ENCODE data around the gene TRERF1.
"Not testable (repeated sequence)": the region's sequence is repeated elsewhere in the genome, so short reads cannot be mapped to it uniquely, and the experiment has no call there.

The TRERF1 gene

DNA sequence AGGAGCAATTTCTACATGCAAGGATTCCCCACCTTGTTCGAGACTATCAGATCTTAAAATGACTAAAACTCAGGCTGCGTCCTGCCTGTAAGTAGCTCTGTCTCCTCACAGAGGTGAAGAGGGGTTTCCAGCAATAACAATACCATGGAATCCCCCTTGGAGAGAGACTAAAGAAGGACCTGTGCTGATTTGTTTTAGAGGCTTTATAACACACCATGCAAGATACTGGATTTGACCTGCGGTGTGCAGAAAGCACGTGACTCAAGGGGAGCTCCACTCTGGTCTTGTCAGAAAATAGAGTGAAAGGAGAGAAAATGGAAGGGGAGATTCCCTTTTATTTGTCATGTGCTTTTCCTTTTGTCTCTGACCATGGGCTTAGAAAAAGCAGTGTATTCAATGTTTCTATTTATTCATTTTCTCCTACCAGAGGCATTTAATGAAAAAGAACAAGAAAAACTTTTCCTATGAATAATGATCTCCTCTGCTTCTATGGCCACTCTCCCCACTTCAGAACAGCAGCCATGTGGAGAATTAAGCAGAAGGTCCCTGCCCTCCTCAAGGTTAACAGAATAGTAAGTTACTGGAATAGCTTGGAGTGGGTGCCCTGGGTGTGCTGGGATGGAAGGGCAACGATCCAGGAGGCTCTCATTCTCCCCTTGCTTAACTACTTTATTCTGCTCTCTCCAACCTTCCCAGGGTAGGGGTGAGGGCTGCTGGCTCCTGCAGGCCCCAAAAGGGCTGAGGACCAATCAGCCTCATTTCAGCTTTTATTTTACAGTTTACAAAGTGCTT is 214.8 kb downstream of the TRERF1 start:
- DNase-seq = no peak

DNA sequence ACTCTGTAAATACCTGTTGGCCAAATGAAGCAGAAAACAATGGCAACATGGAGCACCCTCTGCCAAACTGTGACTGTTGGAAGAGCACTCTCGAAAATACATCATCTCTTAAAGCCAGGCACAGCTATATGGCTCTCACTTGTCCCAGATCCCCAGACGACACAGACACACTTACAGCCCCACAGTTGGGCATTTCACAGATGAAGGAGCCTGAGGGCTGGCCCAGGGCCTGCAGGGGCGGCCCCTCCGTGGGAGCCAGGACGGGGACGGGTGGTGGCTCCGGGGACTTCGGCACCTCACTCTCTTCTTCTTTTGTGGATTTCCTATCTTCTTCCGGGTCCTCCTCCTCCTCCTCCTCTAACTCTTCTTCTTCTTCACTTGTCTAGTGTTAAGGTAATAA is 215.7 kb downstream of the TRERF1 start:
- no peak for DNase-seq

DNA sequence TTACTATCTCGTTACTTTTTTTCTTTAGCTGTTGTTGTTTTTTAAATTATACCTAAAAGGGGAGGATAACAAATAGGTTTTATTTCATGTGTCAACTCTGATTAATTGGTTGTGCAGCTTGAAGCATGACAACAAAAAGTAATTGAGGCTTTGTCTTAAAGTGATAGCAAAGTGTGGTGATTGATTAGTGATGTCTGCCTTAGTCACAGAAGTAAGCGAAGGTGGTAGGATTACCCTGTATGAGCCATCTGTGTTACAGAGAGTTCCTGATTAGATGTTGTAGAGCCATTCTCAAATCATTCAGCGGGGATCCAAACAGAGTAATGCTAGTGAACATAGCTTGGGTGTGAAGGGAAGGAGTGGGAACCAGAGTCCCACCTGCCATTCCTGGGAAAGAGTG is 219.7 kb downstream of the TRERF1 start:
- no peak for DNase-seq

DNA sequence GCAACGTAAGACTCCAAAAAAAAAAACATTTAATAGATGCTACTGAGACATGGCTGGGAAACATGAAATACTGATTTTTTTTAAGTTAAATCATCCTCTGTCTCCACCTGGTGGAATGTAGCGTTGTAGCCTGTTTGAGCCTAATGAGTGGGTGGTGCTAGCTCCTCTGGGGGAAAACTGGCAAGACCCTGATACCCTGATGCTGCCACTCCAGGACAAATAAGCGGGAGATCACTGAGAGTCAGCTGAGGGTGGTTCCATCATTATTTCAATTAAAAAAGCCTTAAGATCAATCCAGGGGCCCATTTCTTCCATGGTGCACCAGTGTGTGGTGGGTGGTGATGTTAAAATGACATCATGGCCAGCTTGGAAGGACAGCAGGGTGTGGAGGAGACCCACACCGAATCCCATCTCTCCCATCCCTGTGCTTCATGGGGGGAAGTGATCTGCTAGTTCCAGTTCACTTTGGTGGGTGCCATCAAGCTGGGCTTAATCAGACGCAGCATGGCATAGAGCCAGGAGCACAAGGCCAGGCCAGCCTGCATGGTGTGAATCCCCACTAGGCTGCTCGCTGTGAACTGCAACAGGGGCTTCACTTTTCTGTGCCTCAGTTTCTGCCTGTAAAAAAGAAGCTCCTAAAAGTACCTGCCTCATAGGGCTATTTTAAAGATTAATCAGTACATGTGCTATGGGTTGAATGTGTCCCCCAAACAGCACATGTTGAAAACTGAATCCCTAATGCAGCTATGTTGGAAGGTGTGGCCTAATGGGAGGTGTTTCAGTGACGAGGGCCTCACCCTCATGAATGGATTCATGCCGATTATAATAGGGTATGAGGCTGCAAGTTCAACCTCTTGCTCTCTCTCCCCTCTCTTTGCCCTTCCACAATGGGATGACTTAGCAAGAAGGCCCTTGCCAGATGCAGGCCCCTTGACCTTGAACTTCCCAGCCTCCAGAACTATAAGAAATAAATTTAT is 221.1 kb downstream of the TRERF1 start:
- no peak for DNase-seq

DNA sequence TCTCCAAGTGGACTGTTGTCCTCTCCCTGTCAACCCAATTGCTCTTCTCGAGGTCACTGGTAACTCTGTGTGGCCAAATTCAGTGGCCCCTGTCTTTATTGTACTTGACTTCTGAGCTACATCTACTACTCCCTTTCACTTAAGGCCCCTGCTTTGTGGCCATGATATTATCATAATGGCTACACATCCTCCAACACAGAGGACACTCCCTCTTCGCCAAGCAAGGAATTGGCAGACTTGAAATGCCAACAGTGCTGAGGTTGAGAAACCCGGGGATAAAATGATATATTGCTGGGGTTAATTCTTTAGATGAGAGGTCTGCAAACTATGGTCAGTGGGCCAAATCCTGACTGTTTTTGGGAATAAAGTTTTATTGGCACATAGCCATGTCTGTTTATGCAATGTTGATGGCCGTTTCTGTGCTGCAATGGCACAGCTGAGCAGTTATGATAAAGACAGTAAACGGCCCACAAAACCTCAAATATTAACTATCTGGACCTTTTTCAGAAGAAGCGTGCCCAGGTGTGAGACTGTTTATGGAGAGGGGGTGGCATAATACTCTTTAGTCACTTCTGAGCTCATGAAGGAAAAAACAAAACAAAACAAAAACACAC is 222.1 kb downstream of the TRERF1 start:
- DNase-seq = no peak

DNA sequence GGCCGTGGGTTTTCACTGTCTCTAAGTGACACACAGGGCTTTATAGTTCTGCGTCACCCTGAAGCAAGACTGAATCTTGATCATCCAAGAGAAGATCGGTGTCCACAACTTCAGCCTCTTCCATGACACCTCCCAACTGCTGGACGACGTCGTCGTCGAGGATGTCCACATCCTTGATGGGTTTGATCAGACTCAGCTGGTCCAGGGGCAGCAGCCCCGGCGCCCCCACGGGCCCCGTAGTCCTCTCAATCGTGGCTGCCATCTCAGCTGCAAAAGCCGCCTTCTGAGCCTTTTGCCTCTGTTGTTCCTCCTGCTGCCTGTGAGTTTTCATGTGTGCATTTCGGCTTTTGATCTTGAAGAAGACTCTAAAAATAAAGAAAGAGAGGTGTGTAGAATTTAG is 223.4 kb downstream of the TRERF1 start:
- DNase-seq = no peak

DNA sequence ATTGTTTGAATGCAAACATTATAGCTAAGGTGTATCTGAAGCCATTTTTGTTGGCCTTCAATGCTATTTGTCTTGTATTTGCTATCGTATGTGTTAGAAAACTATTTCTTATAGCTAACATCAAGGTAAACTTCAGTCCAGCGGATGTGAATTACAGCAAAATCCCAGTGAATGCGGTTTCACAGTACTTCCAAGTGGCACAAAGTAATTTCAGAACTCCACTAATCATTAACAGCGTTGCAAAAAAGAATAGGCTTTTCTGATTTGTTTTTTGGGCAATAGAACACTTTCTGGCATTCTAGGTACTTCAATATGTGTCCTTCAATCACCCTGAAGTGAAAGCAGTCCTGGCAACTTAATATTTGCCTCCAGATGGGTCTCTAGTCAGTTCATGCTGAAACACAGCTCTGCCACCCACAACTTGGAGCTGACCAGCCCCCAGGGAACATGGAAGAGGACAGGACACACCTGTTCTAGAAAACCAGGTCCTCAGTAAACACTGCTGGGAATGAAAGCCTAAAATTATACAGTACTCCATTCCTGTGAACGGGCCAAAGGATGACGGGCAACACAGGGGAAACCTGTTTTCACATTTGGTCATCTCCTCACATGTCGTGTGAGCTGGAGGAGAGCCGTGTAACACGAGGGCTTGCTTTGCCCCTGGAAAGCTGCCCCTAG is 224.4 kb downstream of the TRERF1 start:
- DNase-seq = no peak

DNA sequence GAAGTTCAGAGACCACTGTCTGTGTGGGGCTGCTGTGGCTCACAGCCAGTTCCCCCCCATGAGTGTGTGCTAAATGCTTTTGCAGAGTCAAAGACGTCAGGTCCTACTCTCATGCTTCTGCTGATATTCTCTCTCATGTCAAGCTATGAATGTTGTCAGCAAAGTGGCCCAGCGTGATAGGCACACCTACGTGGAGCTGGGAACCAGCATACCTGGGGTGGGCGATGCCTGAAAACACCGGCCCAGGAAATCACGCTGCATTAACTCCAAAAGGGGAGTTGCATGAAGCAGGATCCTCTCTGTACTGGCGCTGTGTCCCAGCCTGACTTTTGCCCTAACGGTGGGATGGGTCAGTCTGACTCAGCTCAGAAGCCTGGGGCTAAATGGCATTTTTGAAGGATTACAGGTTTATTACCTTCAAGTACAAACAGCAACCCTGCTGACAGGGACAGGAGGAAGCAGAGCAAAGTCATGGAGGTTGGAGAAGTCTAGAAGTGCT is 225.0 kb downstream of the TRERF1 start:
- DNase-seq = no peak

DNA sequence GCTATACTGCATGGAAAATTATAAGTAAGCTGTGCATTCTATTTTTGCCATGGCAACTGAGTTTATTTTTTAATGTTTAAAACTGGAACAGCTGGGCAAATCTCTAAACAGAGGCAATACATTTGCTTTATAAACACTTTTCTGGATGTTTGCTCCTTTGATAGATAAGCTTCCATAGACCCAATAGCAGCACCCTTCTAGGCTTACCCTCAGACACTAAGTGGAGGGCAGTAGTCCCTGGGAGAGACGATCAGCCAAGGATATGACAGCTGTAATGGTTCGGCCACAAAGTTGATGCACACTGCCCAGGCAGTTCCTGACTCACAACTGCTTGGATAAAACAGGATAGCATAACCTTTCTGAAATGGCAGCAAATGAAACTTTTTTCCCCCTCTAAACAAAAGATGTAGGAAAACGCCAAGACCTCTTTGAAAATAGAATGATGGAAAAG is 225.5 kb downstream of the TRERF1 start:
- DNase-seq = no peak

DNA sequence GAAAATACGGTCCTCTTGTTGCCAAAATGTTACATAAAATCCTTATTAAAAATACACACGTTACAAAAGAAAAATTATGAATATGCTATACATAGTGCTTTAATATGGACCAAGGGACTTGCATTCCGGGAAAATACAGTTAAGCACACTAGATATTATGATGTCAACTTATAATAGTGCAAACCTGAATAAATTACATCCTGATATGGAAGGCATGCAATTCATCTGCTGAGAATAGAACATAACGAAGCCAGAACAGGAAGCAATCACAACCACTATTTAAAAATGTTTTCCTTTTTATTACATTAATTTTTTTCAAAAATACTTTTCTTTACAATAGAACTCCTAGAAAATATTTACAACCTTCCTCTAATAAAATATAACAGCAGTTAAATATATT is 226.3 kb downstream of the TRERF1 start:
- no peak for DNase-seq

DNA sequence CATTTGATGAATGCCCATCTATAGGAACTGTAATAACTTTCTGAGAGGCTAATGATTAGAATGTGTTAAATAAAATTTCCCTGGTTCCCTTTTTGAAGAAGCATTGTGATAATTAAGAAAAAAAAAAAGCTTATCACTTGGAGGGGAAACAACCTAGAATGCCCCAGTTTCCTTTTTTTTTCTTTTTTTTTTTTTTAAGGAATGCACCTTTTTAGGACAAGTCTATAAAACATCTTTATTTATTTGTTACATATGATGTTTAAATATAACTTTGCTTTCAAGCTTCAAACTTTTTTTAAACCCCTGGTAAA is 226.7 kb downstream of the TRERF1 start:
- DNase-seq = no peak

DNA sequence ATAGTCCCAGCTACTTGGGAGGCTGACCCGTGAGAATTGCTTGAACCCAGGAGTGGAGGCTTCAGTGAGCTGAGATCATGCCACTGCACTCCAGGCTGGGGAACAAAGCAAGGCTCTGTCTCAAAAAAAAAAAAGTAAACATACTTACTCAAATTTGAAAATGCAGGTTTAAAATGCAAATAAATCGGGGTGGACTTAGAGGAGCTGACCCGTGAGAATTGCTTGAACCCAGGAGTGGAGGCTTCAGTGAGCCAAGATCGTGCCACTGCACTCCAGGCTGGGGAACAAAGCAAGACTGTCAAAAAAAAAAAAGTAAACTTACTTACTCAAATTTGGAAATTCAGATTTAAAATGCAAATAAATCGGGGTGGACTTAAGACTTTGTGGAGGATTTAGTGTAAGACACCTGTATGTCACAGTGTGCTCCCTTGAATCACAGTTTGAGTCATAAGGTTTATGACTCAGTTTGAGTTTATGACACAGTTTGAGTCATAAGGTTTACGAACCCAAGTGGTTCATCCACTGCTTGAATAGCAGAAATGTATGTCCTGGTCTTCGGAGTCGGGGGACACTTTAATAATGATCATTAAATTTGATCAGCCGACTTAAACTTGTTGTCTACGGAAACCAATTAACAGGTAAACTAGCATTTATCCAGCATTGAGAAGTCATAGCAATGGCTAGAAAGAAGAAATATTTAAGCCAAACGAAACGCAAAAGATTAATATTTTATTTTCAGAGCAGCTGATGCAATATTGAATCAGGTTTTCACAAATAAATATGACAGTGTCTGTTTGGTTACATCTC is 227.3 kb downstream of the TRERF1 start:
- DNase-seq = no peak

DNA sequence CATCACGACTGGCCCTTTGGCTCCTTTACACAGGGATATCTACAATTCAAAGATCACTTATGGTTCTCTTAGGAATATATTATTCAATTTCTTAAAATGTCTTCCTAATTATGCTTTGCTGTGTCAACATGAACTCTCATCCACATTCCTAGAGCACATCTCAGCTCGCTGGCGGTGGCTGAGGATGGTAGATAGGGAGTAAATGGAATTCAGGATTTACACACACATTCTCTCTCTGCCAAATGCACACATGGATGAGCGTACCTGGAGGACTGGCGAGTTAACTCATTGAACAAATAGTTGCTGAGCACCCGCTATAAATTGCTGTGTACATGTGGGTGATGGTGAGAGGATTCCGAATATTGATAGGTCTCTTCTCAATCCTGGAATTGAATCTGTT is 229.3 kb downstream of the TRERF1 start:
- no peak for DNase-seq

DNA sequence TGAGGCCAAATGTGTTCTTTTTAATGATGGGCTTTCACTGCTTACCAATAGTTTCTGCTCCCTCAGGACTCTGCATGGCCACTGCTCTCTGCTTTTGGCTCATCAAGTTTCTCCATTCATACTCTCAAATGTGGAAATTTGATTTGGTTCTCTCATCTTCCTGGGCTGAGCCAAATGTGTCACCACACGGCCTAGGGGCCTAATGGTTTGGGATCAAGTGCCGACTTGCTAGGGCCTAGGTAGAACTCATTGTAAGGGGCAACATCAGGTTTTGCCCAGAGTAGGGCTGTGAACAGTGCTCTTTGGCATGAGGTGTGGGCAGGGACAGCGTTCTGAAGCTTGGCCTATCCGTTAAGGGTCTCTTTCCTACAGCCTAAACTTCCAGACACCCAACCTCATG is 230.2 kb downstream of the TRERF1 start:
- DNase-seq = no peak

DNA sequence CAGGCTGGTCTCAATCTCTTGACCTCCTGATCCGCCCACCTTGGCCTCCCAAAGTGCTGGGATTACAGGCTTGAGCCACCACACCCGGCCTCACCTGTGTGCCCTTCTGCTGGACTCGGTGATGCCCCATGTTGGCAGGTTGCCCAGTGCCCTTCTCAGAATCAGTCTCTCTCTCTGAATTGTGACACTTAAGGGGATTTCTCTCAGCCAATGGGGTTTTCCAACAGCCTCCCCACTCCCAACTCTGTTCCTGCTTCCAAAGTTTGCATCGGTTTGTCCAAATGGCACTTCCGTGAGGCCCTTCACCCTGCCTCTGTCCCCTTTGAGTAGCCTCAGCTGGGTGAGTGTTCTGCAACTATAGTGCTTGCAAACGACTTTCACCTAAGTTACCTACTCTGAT is 230.9 kb downstream of the TRERF1 start:
- DNase-seq = no peak

DNA sequence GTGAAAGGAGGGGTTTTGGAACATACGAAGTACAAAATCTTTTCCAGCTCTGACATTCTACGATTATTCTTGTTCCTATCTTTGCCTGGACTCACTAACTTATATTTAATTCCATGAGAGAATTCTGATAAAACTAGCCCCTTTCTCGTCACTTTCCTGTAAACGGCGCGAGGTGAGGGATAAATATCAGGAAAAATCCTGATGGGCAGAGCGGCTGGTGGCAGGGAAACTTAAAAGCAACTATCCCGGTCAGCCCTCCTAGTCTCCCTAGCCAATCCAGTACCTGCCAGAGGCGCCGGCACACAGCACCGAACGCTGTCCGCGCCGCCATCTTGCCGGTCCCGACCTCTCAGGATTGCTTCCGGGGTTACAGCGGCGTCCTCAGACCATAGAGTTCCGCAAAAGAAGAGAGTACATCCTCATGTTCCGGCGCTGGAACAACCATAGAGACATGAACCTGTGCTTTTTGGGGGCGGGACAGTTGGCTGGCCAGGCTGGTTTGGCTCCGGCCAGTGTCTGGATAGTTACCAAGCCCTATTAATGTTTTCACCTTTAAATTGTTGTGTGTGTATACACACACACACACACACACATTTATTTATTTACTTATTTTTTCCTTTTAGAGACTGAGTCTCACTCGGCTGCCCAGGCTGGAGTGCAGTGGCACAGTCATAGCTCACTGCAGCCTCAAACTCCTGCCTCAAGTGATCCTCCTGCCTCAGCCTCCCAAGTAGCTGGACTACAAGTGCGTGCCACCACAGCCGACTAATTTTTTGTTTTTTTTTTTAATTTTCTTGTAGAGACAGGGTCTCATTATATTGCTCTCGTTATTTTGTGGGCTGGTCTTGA is 234.0 kb downstream of the TRERF1 start, which contains the start of gene MRPS10:
Gene MRPS10, minus strand, starts transcription at position 343 of the 849 bp plus-strand sequence. Its CDS starts 12 bp downstream, at position 331.
- DNase-seq = peak; percentile 92 to 93

DNA sequence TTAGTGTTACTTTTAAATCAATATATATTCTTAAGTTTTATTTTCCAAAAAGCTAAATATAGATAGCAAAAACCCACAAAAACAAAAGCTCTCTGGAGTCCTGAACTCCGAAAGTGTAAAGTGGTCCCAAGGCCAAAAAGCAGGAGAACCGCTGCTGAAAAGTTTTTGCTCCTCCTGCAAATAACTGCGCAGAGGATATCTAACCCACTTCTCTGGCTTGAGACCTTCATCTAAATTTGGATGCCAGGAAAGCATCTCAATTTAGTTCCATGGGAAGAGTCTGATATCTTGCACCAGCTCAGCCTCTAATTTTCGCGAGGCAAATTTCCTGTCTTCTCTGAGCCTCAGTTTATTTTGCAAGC is 234.6 kb downstream of the TRERF1 start:
- DNase-seq = no peak

DNA sequence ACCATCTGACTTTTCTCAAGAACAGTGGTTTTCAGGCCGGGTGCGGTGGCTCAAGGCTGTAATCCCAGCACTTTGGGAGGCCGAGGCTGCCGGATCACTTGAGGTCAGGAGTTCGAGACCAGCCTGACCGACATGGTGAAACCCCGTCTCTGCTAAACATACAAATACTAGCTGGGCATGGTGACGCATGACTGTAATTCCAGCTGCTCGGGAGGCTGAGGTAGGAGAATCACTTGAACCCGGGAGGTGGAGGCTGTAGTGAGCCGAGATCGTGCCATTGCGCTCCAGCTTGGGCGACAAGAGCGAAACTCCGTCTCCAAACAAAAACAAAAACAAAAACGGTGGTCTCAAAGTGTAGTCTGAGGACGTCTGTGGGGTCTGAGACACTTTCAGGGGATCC is 235.2 kb downstream of the TRERF1 start:
- DNase-seq = not testable (repeated sequence)

DNA sequence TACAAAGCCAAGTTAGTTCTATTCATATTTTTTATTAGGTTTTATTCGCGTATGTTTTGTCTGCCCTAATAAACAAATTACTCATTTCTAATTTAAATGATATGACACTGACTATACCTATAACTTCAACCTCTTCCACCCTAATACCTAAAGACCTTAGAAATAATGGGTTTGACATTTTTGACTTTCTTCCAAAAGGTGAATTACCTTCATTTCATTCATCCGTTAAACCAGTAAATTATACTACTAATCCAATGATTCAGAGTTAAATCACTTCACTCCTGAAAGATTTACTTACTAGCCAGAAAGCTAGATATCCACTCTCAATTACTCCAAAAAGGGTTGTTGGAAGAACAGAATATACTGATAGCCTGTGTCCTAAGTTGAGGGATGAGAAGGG is 239.3 kb downstream of the TRERF1 start:
- no peak for DNase-seq

DNA sequence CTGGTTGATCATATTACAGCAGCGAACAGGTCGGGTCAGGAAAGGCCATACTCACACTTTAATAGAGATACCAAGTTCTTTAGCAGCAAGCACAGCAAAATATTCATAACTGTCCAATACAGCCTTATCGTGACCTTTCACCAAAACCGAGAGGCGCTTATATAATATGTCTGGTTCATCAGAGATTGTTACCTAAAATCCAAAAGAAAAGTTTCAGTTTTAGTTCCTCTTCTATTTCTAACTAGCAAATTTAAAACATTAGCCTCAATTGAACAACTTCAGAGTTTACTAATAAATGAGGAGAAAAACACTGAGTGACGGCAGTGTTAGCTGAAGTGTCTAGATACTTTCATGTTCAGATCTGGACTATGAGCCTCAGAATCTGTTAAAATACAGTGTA is 240.0 kb downstream of the TRERF1 start:
- DNase-seq = no peak

DNA sequence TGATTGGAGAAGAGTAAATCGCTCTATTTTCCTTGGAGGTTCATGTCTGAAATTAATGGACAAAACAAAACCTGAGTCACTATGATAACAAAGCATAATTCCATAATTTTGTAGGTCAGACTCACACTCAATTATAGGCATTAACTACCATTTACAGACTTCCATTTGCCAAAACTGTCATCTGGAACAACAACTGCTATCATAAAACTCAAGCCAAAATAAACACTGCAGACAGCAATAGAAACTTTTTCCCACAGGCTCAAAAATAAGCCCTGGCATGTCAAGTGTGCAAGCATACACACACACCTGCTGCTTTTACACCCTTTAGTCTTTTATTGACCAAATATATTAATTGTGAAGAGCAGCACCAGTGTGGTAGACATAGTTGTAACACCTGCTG is 241.2 kb downstream of the TRERF1 start:
- no peak for DNase-seq

Data from CD4-positive, alpha-beta T cell treated with Interleukin-1 beta for 1 hour (primary cell).